Stimulated activated CD4-positive, alpha-beta T cell treated with anti-CD3 and anti-CD28 coated beads, Interleukin-4, amount 100 ng/mL, for 48 hours (primary cell): ENCODE results near the gene CLCA1.

ENCODE experiments used
- DNase-seq, 2 donors: peaks; one replicate each; pipeline ENCODE4 v3.0.0-alpha.2; 2020; ENCODE audit warnings: low read depth in 2 of 2

Gene CLCA1

DNA sequence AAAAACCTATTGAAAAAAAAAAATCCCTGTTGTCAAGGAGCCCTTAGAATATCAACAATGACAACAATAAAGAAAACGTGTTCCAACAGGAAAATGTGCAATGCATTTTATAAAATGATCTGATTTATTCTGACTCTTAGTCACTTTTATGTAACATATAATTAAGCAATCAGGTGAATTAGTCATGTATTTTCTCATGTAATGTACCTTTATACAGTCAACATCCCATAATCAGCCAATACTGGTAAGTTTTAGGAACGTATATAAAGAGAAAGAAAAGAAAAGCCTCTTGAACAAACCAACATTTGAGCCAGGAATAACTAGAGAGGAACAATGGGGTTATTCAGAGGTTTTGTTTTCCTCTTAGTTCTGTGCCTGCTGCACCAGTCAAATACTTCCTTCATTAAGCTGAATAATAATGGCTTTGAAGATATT lies 78.1 kb downstream of the CLCA1 start, which contains the start of gene CLCA4:
Gene CLCA4, plus strand, starts transcription at position 292 of the 435 bp plus-strand sequence. Its CDS starts 42 bp downstream, at position 334.
- DNase-seq = no peak

DNA sequence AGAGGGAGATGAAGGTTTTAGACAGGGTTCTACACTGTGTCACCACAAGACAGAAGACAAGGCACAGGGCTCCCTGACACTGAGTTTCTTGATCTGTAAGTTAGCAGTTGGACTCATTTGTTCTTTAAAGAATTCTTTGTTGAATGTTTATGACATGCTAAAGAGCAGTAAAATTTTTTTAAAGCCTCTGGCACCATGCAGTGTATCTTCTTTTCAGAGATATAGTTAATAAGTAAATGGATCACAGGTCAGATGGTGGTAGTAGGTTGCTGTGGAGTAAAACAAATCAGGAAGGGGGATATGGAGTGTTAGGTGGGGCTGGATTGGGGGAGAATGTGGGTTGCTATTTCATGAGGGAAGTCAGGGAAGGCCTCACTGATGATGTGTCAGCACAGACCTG lies 80.1 kb downstream of the CLCA1 start:
- DNase-seq = no peak
